HCT116 (cell line): ENCODE measurements around the gene RIPOR3. TPM values are rescaled to one million over a fixed set of nuclear protein-coding genes. Genes with fewer than 3 reads are reported as not detected.

ENCODE experiments used
- ATAC-seq: fragments of 200-7000 bp; cut with Tn5 transposase; 2 replicates; pipeline ENCODE4 v1.9.1; 2020; ENCODE audit warnings: mild to moderate bottlenecking, moderate library complexity
- BruUV-seq: library from RNA; stranded (reverse); fragments of 400-500 nt; replicated peaks from 2 replicates; lab custom pipeline; 2021; lab: Mats Ljungman, UMichigan
- CTCF ChIA-PET: fragments of 300-600 bp; sonication (Branson Sonifier 250); formaldehyde crosslinking; loops from one replicate; lab custom pipeline; 2021; ENCODE audit warnings: antibody characterized with exemption; lab: Charles Lee
- POLR2A ChIA-PET: fragments of 300-600, 350-600 bp; sonication (Branson Sonifier 250); formaldehyde crosslinking; loops from one replicate; lab custom pipeline; 2021; ENCODE audit warnings: antibody characterized with exemption; lab: Charles Lee
- RAD21 ChIA-PET, 2 experiments: fragments of 300-600 bp; sonication (Branson Sonifier 250); formaldehyde crosslinking; loops; one replicate each; lab custom pipeline; 2023; ENCODE audit warnings: low total read pairs in 2 of 2; ENCODE audit not compliant: uncharacterized antibody in 2 of 2, unreplicated experiment in 2 of 2, low non-redundant PET in 1 of 2; lab: Charles Lee
- DNase-seq: peaks from one replicate; pipeline ENCODE4 v3.0.0-alpha.2; 2010; ENCODE audit warnings: low read depth, low spot score
- H2AFZ ChIP-seq: fragments of 200-600 bp; shearing (Covaris generic), sonication (generic); 2 replicates; pipeline ENCODE4 v1.6.1; 2017; ENCODE audit warnings: low read depth, mixed run types, mixed read lengths, antibody characterized with exemption, low read length; ENCODE audit not compliant: poor library complexity, severe bottlenecking
- H3K27ac ChIP-seq: 2 replicates; pipeline ENCODE4 v1.5.1; 2012; ENCODE audit warnings: low read depth, low read length
- H3K27me3 ChIP-seq: fragments of 200-600 bp; sonication (generic); 2 replicates; pipeline ENCODE4 v1.6.1; 2016; ENCODE audit warnings: mixed run types, low read length, mixed read lengths; ENCODE audit not compliant: insufficient read depth
- H3K36me3 ChIP-seq, 2 experiments: fragments of 200-500 bp in 1 of 2; fragments of 200-600 bp in 1 of 2; sonication (Bioruptor generic) in 1 of 2; sonication (generic) in 1 of 2; 2 replicates each; pipeline versions ENCODE4 v1.5.1 to v1.6.1; 2014 to 2016; ENCODE audit warnings: low read length in 2 of 2, inconsistent platforms in 1 of 2, mixed read lengths in 1 of 2, mixed run types in 1 of 2; ENCODE audit not compliant: insufficient read depth in 2 of 2, control insufficient read depth in 1 of 2
- H3K4me1 ChIP-seq, 2 experiments: fragments of 200-600 bp in 1 of 2; sonication (generic) in 1 of 2; 2 replicates each; pipeline versions ENCODE4 v1.5.1 to v1.6.1; 2012 to 2017; ENCODE audit warnings: low read length in 2 of 2, inconsistent platforms in 1 of 2, mild to moderate bottlenecking in 1 of 2, mixed read lengths in 1 of 2, mixed run types in 1 of 2, moderate library complexity in 1 of 2; ENCODE audit not compliant: insufficient read depth in 2 of 2, control insufficient read depth in 1 of 2
- H3K4me2 ChIP-seq: fragments of 200-600 bp; sonication (generic); 2 replicates; pipeline ENCODE4 v1.6.1; 2017; ENCODE audit warnings: mixed run types, low read length, mixed read lengths
- H3K4me3 ChIP-seq, 2 experiments: fragments of 200-600 bp in 1 of 2; sonication (generic) in 1 of 2; replicated peaks in 1 of 2; 2 replicates each; pipeline ENCODE4 v1.5.1; 2011 to 2016; ENCODE audit warnings: low read length in 2 of 2, control low read depth in 1 of 2, low read depth in 1 of 2, mild to moderate bottlenecking in 1 of 2, mixed read lengths in 1 of 2, mixed run types in 1 of 2
- H3K79me2 ChIP-seq: fragments of 200-600 bp; sonication (generic); 2 replicates; pipeline ENCODE4 v1.6.1; 2017; ENCODE audit warnings: mild to moderate bottlenecking, mixed run types, low read length, moderate library complexity, mixed read lengths; ENCODE audit not compliant: insufficient read depth
- H3K9ac ChIP-seq: fragments of 200-600 bp; sonication (generic); 2 replicates; pipeline ENCODE4 v1.6.1; 2016; ENCODE audit warnings: low read length, mixed read lengths
- H3K9me2 ChIP-seq: fragments of 200-600 bp; sonication (generic), shearing (Covaris generic); 2 replicates; pipeline ENCODE4 v1.6.1; 2017; ENCODE audit warnings: mixed run types, mild to moderate bottlenecking, moderate library complexity; ENCODE audit not compliant: insufficient read depth
- H3K9me3 ChIP-seq, 2 experiments: fragments of 200-500 bp in 1 of 2; fragments of 200-600 bp in 1 of 2; sonication (Bioruptor generic) in 1 of 2; sonication (generic) in 1 of 2; 2 replicates each; pipeline ENCODE4 v1.6.1; 2014 to 2017; ENCODE audit warnings: low read length in 2 of 2, mixed read lengths in 2 of 2, inconsistent platforms in 1 of 2, low read depth in 1 of 2, mild to moderate bottlenecking in 1 of 2, mixed run types in 1 of 2, moderate library complexity in 1 of 2; ENCODE audit not compliant: control insufficient read depth in 1 of 2, insufficient read depth in 1 of 2
- H4K20me1 ChIP-seq: fragments of 200-600 bp; sonication (generic), shearing (Covaris generic); 2 replicates; pipeline ENCODE4 v1.6.1; 2017; ENCODE audit warnings: mixed run types, mild to moderate bottlenecking, moderate library complexity; ENCODE audit not compliant: insufficient read depth
- CEBPB ChIP-seq: IDR thresholded peaks from 2 replicates; pipeline ENCODE4 v1.6.1; 2012; ENCODE audit warnings: low read depth
- EZH2 ChIP-seq: fragments of 200-600 bp; sonication (generic); IDR thresholded peaks from 2 replicates; pipeline ENCODE4 v1.6.1; 2017; ENCODE audit warnings: antibody characterized with exemption, mixed run types
- intact Hi-C: fragments of 100-400 bp; cut with micrococcal nuclease; formaldehyde crosslinking; loops from 2 replicates; pipeline ENCODE4 v1.10.0; 2022
- total RNA-seq: library from RNA; stranded (reverse); gene quantifications from one replicate; pipeline ENCODE4 v1.2.1, GENCODE V29; 2021; ENCODE audit not compliant: unreplicated experiment
- TF ChIP-seq, protein P1 (sequence below): IDR thresholded peaks from 2 replicates; pipeline ENCODE4 v1.6.1; 2011; ENCODE audit warnings: mild to moderate bottlenecking, low read length, moderate library complexity; ENCODE audit not compliant: insufficient replicate concordance; ENCODE audit errors: extremely low read depth
- TF ChIP-seq, protein P2 (sequence below): IDR thresholded peaks from 2 replicates; pipeline ENCODE4 v1.6.1; 2012

The RIPOR3 gene
- total RNA-seq, 1 experiment from 2014 or later, result 0.22 TPM

DNA sequence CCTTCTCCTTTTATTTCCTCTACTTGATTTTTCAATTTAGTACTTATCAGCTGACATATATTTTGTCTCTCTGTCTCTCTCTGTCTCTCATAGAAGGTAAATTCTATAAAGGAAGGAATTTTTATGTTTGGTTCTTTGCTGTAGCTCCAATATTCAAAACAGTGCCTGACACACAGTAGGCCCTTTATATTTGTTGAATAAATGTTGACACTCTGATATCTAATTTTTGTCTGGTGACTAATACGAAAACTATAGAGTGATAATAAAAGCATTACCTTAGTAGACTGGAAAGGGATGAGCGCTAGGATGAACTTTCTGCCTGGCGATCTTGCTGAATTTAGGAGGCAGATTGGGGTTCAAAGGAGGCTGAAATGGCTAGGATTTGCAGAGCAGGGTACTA is 138.4 kb downstream of the RIPOR3 start:
- Histone ChIP-seq H2AFZ (no peak overlapping the region), H3K9me2 (no peaks in the 10 kb centered on the region), H3K9me3 (no peaks in the 10 kb centered on the region), H3K36me3 (peaks cover 0 to 5% of the 10 kb centered on the region in 2 experiments; a peak in 1 of 4 replicates), H4K20me1 (no peaks in the 10 kb centered on the region), H3K27ac (no peak overlapping the region), H3K27me3 (no peaks in the 10 kb centered on the region), H3K4me2 (no peak overlapping the region), H3K4me3 (no peak overlapping the region), H3K4me1 (peaks cover 33 to 47% of the 10 kb centered on the region in 2 experiments), H3K9ac (no peak overlapping the region), H3K79me2 (peaks cover 98% of the 10 kb centered on the region)
- no peak for DNase-seq
- intact Hi-C loops, result no loop called here
- RAD21 ChIA-PET, result no interaction called here
- TF ChIP-seq, protein P1, sequence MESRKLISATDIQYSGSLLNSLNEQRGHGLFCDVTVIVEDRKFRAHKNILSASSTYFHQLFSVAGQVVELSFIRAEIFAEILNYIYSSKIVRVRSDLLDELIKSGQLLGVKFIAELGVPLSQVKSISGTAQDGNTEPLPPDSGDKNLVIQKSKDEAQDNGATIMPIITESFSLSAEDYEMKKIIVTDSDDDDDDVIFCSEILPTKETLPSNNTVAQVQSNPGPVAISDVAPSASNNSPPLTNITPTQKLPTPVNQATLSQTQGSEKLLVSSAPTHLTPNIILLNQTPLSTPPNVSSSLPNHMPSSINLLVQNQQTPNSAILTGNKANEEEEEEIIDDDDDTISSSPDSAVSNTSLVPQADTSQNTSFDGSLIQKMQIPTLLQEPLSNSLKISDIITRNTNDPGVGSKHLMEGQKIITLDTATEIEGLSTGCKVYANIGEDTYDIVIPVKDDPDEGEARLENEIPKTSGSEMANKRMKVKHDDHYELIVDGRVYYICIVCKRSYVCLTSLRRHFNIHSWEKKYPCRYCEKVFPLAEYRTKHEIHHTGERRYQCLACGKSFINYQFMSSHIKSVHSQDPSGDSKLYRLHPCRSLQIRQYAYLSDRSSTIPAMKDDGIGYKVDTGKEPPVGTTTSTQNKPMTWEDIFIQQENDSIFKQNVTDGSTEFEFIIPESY, result no peak
- no peak for ATAC-seq
- no TSS peak for BruUV-seq
- POLR2A ChIA-PET, result interaction anchor here (1.8 kb wide), 1 partner anchor 12 kb away, joined by 5 read pairs; no protein-coding TSS in a partner anchor
- CTCF ChIA-PET, result interaction anchor here (1.4 kb wide), 1 partner anchor 17 kb away, joined by 4 read pairs; no protein-coding TSS in a partner anchor

DNA sequence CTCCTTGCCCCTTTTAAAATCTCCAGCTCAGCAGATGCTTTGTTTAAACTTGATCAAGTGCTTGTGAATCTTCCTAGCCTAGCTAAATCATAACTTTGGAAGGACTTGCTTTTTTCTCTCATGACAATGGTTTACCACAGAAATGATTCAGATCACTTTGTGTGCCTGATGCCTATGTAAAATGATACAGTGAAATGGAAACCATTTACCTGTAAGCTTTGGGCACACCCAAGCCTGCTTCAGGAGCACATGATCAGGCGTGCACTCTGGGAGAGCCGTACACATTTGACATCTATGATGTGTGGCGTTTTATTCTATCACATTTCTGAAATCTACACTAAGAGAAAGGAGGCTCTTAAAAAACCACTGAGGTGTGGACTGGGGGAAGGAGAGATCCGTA is 140.1 kb downstream of the RIPOR3 start:
- TF ChIP-seq CEBPB (no peak), EZH2 (no peak)
- TF ChIP-seq, protein P2, sequence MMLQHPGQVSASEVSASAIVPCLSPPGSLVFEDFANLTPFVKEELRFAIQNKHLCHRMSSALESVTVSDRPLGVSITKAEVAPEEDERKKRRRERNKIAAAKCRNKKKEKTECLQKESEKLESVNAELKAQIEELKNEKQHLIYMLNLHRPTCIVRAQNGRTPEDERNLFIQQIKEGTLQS, result no peak
- TF ChIP-seq, all 23 proteins: peak for 0
- ATAC-seq, result no peak
- H3K9me3 ChIP-seq, result no peaks in the 10 kb centered on the region
- intact Hi-C loops, result no loop called here
- H3K9ac ChIP-seq, result peak overlapping the region; percentile 4
- no peak overlapping the region for H2AFZ ChIP-seq
- ChIA-PET POLR2A (interaction anchor here (0.5 kb wide), 1 partner anchor 482 kb away, joined by 3 read pairs; no protein-coding TSS in a partner anchor), CTCF (no interaction called here), RAD21 (no interaction called here)
- no peaks in the 10 kb centered on the region for H4K20me1 ChIP-seq
- BruUV-seq, result no TSS peak
- no peaks in the 10 kb centered on the region for H3K9me2 ChIP-seq
- DNase-seq, result no peak
- peaks cover 42 to 52% of the 10 kb centered on the region in 2 experiments for H3K4me1 ChIP-seq
- peaks cover 98% of the 10 kb centered on the region for H3K79me2 ChIP-seq
- H3K4me3 ChIP-seq, result no peak overlapping the region
- H3K4me2 ChIP-seq, result peak overlapping the region; percentile 23
- H3K27me3 ChIP-seq, result no peaks in the 10 kb centered on the region
- H3K36me3 ChIP-seq, result peaks cover 0 to 5% of the 10 kb centered on the region in 2 experiments; a peak in 1 of 4 replicates
- no peak overlapping the region for H3K27ac ChIP-seq
